Testis (tissue), 2 donors: ENCODE results near the gene KRTAP9-8.
"Not testable (repeated sequence)": the region's sequence is repeated elsewhere in the genome, so short reads cannot be mapped to it uniquely, and the experiment has no call there.

Experiments used
- POLR2A ChIP-seq: fragments of 450-650 bp; IDR thresholded peaks from one replicate; pipeline ENCODE4 v1.6.1; 2017; ENCODE audit warnings: antibody characterized with exemption, mild to moderate bottlenecking, moderate library complexity
- TF ChIP-seq, protein P1 (sequence below), 3 experiments: fragments of 450-650 bp in 2 of 3; fragments of 200-600 bp in 1 of 3; sonication (generic) in 1 of 3; IDR thresholded peaks; one replicate each; pipeline ENCODE4 v1.5.1; 2016 to 2019; ENCODE audit warnings: antibody characterized with exemption in 3 of 3, mild to moderate bottlenecking in 2 of 3, moderate library complexity in 1 of 3

DNA sequence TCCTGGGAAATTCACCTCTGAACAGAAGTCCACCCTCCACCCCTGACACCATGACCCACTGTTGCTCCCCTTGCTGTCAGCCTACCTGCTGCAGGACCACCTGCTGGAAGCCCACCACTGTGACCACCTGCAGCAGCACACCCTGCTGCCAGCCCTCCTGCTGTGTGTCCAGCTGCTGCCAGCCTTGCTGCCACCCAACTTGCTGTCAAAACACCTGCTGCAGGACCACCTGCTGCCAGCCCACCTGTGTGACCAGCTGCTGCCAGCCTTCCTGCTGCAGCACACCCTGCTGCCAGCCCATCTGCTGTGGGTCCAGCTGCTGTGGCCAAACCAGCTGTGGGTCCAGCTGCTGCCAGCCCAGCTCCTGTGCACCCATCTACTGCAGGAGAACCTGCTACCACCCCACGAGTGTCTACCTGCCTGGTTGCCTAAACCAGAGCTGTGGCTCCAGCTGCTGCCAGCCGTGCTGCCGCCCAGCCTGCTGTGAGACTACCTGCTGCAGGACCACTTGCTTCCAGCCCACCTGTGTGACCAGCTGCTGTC, 37.9 kb downstream of the KRTAP9-8 start, which contains the start of gene KRTAP9-7:
- TF ChIP-seq, protein P1, sequence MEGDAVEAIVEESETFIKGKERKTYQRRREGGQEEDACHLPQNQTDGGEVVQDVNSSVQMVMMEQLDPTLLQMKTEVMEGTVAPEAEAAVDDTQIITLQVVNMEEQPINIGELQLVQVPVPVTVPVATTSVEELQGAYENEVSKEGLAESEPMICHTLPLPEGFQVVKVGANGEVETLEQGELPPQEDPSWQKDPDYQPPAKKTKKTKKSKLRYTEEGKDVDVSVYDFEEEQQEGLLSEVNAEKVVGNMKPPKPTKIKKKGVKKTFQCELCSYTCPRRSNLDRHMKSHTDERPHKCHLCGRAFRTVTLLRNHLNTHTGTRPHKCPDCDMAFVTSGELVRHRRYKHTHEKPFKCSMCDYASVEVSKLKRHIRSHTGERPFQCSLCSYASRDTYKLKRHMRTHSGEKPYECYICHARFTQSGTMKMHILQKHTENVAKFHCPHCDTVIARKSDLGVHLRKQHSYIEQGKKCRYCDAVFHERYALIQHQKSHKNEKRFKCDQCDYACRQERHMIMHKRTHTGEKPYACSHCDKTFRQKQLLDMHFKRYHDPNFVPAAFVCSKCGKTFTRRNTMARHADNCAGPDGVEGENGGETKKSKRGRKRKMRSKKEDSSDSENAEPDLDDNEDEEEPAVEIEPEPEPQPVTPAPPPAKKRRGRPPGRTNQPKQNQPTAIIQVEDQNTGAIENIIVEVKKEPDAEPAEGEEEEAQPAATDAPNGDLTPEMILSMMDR (IDR thresholded peaks at IDR 0.05): not testable (repeated sequence)
- not testable (repeated sequence) for TF ChIP-seq POLR2A
